ENCODE results near the gene AOPEP. TPM values are rescaled to one million over a fixed set of nuclear protein-coding genes. Genes with fewer than 3 reads are reported as not detected.
A peak's percentile ranks its signal among the peaks of the same experiment; 100 is the strongest.

The AOPEP gene
- total RNA-seq, 1 experiment from 2014 or later = 89.5 TPM

- Mint-ChIP-seq H3K27me3 (ENCODE audit: unreplicated experiment) (no peaks in the 10 kb centered on the region), H3K27ac (ENCODE audit: unreplicated experiment) (no peak overlapping the region), H3K4me3 (ENCODE audit: low read depth, unreplicated experiment) (no peak overlapping the region), H3K4me1 (ENCODE audit: low read depth, unreplicated experiment) (peaks cover 9% of the 10 kb centered on the region), H3K9me3 (ENCODE audit: low read depth, unreplicated experiment) (no peaks in the 10 kb centered on the region), H3K36me3 (ENCODE audit: insufficient read depth, unreplicated experiment) (no peaks in the 10 kb centered on the region)
- no peak for DNase-seq
- no TSS peak for BruUV-seq (replicated peaks)
- intact Hi-C loops (cut with micrococcal nuclease; ENCODE audit: unreplicated experiment) = no loop called here
- TF ChIP-seq CTCF (IDR thresholded peaks at IDR 0.05; ENCODE audit: unreplicated experiment) = no peak
- CTCF ChIA-PET = no interaction called here
Observed at GRCh38 chr9:95135756-95136155, 409.3 kb downstream of the AOPEP start.

Small RNA genes lying within 50 kb of the gene (microRNA-seq; reads per million reads assigned to microRNA genes)
- gene MIR2278 (16.2 reads per million, percentile 41 among the genes with 10 or more reads in this experiment), gene MIR23B (41,712 reads per million, percentile 98 among the genes with 10 or more reads in this experiment), gene MIR24-1 (not detected), gene MIR27B (5,520 reads per million, percentile 93 among the genes with 10 or more reads in this experiment), gene MIR3074 (not detected), gene MIR6081 (not detected)

Other genes with a start within 250 kb of the AOPEP start
- gene PCAT7, start 171.6 kb upstream of the AOPEP start, total RNA-seq (2022) = 2.0 and 2.1 TPM in 2 replicates
- gene FBP2, start 132.9 kb upstream of the AOPEP start, total RNA-seq (2022) = not detected in 2 replicates
- gene FBP1, start 87.2 kb upstream of the AOPEP start, total RNA-seq (2022) = 6.5 and 7.7 TPM in 2 replicates